CD4-positive, alpha-beta T cell treated with Interleukin-15 for 4 hours (primary cell): ENCODE data around the gene LSAMP.
"Not testable (repeated sequence)": the region's sequence is repeated elsewhere in the genome, so short reads cannot be mapped to it uniquely, and the experiment has no call there.

ENCODE experiments used
- DNase-seq: peaks from one replicate; pipeline ENCODE4 v3.0.0-alpha.2; 2020; ENCODE audit warnings: low spot score

Gene LSAMP

DNA sequence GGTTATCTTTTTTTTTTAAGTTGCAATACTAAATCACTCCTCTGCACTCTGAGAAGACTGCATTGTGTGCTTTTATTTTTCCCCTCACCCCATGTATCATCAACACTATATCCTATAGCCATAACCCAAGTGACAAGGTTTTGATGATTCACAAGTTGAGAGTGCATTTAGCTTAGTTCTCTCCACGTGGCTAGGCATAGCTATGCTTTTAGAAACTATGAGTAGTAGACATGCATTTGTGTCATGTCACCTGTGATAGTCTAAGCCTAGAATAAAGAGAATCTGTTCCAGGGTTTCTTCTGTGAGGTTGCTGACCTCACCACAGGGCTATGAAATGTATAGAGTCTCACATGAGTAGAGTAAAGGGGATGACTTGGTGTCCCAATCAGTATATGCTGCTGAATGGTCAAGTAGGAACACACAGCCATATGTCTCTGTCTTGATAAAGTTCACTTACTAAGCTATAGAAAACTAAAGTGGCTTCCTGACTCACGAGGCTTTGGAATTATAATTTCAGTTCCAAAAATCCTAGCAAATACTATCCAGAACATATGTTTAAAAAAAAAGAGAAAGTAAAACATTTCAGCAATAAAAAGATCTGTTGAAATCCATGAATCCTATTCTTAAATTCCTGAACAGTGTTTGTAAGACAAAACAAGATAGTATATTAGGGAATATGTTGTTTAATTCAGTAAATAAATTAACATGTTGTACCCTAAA, 206.3 kb downstream of the LSAMP start:
- DNase-seq, result no peak

DNA sequence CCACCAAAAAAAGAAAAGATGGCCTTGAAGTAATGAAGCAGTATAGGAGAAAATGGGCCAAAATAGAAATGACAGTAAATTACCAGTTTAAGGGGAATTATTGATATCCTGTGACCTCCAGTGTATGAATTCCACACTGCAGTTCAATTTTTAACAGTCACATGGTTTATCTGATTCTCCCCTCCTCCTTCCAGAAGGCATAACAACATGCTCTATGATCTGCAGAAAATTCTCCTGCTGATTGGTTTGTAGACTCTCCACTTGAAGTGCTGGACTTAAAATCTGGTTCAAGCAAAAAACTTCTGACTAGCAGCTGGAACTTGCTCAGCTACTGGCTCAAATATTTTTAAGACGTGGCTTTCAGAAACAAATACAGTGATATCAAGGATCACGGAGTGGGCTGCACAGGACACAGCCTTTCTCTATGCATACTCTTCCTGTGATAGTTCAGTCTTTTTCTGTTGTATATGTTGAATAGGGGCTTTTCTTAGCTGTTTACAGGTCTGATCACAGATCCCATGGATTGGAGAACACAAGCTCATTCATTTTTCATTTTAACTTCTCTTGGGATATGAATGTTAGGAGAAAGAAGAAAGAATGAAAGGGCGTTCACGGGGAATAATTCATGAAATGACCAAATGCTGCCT, 211.5 kb downstream of the LSAMP start:
- no peak for DNase-seq

DNA sequence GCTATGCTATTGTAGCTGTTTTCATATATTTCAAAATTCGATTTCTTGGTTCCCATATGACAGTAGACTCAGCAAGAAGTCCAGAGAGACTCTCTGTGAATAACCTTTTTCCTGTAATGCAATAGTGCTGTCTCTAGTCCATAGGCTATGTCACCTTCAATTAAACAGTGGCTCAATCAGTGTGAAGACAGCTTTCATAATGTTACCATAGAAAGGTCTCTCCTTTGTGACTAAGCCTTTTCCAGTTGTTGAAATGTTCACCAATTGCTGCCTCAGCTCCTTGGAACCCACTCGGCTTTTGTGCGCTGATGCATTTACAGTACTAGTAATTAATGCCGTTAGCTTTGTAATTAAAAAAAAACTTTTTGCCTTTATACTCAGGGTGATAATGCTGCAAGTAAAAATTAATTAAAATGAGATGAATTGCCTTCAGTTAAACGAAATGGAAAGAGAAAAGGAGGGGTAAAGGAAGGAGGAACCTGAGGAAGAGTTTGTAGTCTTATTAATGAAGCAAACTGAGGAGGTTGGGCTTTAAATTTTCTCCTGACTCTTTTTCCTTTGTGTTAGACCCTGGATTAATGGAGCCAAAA, 214.8 kb downstream of the LSAMP start:
- no peak for DNase-seq

DNA sequence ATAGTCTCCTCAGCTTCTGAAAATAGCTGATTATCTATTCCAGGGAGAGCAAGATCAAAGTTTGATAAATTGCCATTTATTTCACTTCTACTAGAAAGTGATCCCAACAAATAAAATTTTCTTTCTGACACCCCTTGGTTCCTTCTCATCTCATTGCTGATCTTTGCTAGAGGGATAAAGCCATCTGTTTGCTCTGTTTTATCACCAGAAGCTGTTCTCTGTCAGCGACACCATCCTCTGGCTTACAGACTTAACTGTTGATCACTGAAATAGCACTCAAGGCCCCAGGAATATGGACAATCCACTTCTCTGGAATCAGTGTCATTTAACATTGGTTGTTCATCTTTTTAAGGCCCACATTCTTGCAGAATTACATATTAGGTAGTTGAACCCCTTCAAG, 219.0 kb downstream of the LSAMP start:
- DNase-seq, result no peak

DNA sequence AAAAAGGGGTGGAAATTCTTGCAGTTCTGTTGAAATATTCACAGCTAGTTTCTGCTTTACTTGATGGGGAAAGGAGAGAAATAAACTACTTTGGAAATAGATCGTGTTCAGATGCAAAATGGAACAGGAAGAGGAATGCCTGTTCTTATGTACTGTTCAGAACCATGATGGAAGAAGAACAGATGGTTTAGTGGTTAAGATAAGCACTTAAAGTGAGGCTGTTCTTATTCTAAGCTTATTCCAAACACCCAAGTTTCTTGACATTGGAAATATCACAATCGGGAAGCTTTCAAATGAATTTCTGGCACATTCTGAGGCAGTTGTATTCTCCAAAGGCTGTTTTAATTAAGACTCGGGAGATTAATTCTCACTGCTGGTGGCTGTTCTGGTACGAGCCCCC, 228.5 kb downstream of the LSAMP start:
- no peak for DNase-seq

DNA sequence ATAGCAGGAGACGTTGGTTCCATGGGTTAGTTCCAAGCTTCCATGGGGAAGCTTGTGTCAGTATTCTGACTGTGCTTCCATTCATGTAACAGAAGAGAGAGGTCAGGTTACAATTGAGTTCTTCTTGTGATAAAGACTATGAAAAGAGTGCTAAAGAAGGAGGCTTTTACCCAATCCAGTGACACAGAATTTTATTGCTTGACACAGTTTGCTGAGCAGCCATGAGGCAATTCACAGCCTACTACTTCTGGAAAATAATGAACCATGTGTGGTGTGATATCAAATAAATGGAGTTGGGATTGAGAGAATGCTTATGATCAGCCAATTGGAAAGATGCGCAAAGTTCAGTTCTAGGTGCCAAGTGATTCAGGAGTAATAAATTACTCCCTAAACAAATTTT, 233.4 kb downstream of the LSAMP start:
- no peak for DNase-seq

DNA sequence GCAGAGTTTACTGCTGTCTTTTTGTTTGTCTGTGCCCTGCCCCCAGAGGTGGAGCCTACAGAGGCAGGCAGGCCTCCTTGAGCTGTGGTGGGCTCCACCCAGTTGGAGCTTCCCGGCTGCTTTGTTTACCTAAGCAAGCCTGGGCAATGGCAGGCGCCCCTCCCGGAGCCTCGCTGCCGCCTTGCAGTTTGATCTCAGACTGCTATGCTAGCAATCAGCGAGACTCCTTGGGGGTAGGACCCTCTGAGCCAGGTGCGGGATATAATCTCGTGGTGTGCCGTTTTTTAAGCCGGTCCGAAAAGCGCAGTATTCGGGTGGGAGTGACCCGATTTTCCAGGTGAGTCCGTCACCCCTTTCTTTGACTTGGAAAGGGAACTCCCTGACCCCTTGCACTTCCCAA, 236.5 kb downstream of the LSAMP start:
- not testable (repeated sequence) for DNase-seq

DNA sequence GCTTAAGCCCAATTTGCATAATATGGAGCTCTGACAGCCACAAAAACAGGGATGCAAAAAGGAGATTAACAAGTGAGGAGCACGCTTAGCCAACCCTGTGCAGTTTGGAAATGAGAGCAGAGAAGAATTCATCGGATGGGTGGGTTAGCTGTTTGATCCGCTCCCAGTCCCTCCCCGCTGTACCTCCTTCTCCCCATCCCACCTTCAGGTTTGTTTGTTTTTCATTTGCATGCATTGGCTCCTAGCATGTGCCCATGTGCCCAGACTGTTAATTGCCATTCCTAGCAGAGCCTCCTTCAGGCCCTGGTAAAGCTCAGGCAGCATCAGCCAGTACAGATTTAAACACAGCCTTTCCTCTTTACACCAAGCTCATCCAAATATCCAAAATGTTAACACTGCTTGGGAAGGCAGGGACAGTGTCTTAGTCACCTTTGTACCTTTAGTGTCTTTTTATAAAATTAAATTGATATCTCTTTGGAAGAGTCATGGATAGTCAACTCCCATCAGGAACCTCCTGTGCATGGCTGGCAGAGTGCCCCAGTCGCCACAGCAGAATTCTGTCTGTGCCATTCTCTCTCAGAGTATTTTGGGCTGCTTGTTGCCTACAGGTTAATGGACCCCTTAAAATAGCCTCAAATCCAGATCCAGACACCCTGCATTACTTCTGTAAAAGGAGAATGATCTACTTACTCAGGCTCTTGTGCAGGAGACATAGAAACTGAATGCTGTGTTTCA, 244.2 kb downstream of the LSAMP start:
- no peak for DNase-seq

DNA sequence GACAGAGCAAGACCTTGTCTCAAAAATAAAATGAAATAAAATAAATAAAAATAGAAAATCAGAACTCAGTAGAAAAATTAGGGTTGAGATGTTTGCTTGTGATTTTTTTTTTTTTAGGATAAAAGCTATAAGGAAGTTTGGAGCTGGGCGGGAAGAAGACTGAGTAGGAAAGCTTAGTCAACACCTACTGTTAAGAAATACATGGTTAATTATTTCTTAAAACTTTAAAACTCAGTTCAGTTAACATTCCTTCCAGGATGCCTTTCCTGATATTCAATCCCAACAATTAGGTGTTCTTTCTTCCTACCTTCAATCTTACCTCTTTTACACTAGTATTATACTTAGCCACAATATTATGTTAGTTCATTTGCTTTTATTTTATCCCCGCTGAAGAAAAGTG, 246.2 kb downstream of the LSAMP start:
- no peak for DNase-seq

DNA sequence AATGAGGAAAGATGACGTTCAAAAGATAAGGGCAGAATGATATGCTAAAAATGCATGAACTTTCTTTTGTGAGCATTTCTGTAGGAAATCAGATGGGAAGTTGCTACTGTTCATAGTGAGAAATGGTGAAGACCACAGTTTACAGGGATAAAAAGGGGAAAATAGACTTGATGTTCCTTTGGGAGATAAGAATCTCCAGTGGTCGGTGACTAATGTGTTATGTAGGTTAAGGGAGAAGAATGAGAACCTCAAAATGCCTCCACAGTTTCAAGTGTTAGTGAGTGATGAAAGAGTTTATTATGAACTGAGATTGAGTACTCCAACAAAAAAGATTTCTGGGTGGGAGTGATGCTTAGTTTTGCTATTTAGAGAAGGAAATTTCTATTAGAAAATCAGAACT, 247.2 kb downstream of the LSAMP start:
- no peak for DNase-seq

DNA sequence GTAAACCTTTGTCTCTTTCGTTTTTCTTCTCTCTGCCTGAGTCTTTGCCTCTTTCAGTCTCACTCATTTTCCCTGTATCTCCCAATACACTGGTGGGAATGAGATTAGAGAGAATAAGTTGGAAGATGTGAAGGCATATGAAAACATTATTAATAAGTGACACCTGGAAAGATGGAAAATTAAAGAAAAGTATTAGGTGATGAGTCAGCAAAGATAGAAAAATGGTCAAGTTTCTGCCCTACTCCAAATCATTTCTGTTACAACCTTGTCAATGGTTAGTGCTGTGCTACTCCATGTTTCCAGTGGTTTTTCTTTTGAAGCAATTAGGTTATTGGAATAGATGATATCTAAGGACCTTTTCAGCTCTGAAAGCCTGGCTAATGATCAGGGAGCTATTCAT, 252.8 kb downstream of the LSAMP start:
- DNase-seq, result no peak

DNA sequence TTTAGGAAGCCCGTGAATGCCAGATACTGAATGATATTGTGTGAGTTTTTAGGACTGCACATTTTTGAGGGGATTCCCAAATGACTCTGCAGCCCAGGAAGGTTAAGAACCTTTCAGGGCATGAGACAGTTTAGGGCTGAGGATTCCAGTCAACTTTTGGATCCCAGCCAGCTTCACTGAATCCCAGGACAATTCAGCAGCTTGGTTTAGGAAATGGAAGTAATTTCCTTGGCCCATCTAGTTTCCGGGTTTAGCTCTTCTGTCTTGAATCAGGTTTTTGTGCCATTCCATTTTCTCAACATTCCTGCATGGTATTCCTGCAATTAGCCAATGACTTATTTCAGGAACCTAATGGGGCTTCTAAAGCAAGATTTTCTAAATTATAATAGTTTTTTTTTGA, 253.9 kb downstream of the LSAMP start:
- no peak for DNase-seq

DNA sequence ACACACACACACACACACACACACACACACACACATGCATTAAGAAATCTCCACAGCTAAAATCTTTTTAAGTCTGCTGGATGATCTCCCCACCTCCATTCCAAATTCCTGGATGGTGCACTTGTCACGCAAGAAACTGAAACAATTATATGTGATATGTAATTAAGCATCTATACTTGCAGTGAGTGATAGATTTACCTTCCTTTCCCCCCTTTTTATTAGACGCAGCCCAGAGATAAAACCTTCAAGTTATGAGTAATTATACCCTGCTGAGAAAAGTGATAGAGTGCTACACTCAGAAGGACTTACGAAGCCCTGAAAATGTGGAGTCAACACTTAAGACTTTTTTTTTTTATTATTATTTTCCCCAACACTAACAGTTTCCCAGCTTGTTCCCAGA, 255.2 kb downstream of the LSAMP start:
- no peak for DNase-seq

DNA sequence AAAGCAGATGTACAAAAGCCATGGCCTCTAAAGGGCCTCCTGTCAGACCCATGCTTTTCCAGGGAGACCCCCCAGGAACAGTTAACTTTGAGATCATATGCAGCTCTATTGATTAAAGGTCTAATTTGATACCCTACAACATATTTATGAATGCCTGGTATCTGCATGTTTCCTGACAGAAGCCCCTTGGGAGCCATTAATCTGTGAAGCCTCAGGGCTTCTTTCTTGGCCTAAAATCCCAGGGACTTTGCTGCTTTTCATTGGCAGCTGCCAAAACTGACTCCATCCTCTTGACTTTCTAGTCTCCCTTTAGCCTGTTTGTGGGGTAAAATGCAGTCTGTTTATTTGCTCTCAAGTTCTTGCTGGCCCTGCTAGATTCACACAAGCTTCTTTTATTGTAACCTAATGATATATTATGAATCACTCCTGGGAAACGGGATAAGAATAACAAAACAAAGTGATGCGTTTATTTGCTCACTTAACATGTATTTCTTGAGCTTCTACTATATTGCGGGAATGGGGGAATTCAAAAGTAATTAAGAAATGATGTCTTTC, 257.0 kb downstream of the LSAMP start:
- DNase-seq, result no peak

DNA sequence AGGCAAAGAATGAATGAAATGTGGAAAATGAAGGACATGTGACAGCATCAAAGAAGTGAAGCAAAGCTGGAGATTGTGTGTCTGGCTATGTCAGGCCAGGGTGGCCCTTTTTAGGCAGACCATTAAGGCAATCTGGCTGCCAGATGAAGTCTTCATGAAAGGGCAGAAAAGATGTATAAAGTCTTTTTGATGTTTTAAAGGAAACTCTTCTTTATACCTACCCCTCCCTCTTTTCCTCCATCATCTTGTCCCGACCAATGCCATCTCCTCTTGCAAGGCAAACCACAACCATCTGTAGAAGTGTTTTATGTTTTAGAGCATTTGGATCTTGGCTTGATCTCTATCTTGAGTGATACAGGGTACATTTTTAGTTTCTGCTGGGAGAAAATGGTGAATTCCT, 259.2 kb downstream of the LSAMP start:
- DNase-seq, result no peak

DNA sequence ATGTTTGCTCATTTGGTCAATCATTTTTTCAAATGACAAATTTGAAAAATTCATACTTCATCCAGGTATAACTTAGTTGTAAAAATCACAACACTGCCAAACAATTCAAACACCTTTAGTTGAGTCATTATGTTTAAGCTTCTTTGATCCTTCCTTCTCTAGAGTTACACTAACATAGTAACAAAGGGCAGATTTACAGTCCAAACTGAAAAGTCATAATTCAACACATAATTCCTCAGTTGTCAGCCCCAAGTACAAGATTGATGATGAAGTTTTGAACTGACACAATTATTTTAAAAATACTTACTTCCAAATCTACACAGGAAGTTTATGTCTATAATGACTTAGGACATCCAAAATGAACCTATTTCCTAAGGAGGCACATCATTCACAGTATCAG, 264.1 kb downstream of the LSAMP start:
- DNase-seq, result no peak

DNA sequence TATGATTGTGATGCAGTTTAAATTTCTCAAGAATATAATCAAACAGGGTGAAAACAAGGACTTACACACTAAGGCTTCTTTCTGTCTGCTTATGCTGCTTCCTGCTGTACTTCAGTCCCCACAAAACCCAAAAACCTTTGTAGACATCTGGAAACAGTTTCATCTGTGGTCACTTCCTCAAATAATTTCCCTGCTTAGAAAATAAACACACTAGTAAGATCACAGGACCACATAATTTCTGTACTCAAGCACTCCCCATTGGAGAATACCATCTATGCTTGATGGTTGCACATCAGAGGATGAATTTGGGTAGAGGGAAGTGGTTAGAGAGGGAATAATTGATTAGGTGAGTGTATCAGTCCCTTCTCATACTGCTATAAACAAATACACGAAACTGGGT, 266.2 kb downstream of the LSAMP start:
- DNase-seq, result no peak

DNA sequence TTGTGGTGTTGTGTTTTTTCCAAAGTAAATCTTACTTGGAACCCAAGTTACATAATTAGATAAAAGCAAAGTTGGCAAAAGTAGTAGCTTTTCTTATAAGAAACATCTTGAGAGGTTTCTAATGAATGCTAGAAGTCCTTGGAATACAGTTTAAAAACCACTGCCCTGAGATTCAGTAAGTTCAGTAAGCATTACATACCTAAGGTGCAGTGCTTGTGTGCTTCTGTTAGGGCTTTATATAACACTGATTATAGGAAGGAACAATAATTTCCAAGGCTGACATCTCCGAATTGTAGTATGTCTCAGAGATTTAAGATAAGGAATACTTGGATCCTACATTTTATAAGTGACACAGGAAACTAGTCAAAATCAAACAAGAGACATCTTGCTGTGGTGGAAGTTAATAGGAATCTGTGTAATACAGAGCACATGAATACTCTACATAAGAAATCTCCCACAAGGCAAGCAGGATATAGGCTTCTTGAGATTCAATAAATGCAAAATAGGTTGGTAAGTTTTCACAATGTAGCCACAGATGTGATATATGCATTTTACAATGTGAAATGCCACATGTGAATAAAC, 268.2 kb downstream of the LSAMP start:
- DNase-seq, result no peak

DNA sequence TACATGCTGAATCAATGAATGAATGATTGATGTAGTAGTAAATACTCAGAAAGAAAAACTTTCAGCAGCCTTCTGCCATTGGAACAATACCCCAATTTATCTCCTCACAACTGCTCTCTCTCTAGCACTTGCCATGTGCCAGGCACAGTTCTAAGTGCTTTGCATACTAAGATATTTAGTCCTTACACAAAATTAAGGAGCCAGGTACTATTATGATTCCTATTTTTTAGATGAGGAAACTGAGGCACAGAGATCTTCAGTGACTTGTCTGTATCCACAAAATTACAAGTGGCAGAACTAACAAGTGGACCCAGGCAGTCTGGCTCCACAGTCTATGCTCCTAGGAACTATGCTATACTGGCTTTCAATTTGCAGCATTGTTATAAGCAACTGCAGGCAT, 279.2 kb downstream of the LSAMP start:
- DNase-seq, result no peak

DNA sequence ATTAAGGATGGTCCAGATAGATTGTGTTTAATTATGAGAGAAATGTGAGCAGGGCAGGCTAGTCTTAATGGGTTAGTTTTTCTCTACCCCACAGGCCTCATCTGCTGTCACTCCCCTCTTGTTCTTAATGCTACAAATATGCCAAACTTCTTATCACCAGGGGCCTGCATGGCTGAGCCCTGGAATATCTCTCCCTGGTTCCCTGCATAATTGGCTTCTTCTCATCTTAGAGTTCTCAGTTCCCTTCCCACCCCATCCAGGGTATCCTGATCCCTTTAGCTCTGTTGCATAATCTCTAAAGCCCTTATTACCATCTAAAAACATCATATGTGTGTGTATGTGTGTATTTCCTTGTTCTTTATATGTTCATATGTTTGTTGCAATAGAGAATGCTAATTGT, 279.6 kb downstream of the LSAMP start:
- no peak for DNase-seq

DNA sequence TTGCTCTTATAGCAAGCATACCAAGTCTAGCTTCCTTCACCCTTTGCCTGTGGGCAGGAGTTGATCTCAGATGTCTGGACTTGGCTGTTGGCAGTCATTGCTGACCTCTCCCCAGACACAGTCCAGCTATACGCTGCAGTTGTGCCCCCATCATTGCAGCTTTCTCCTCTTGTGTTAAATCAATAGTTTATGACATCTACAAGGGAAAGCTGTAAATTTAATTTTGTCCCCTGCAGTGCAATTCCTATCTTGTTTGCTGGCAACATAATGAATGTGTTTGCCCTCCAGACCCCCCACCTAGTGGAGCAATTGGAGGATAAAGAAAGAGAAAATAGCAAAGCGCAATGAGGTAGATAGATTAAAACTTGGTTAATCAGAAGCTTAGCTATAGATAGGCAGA, 280.2 kb downstream of the LSAMP start:
- DNase-seq, result no peak

DNA sequence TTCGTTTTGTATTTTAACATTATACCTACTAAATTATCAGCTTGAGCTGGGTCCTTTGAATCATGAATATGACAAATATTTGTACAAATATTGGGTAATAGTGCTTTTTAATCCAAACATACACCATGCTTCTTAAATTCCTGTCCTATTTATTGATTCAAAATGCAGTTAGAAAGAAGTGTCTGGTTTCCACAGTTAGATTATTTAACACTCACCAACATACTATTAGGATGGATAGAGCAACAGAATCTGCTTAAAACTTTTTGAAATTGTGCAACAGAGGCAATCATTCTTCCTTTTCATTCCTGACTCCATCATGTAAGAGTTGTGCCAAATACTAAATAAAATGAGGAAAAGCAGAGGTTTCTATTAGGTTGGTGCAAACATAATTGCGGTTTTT, 281.2 kb downstream of the LSAMP start:
- no peak for DNase-seq
